Stomach (tissue), 9 donors: Measurements from ENCODE around the gene CEP20. TPM values are rescaled to one million over a fixed set of nuclear protein-coding genes. Genes with fewer than 3 reads are reported as not detected.
A peak's percentile ranks its signal among the peaks of the same experiment; 100 is the strongest.

Source experiments
- DNase-seq, 2 donors: peaks; one replicate each; pipeline versions ENCODE4 v3.0.0 to v3.0.0-alpha.2; 2013 to 2019
- H3K27ac ChIP-seq, 5 donors: fragments of 200-600 bp in 4 of 5; sonication (generic) in 4 of 5; one replicate each; pipeline ENCODE4 v1.5.1; 2013 to 2019; ENCODE audit warnings: mild to moderate bottlenecking in 1 of 5, moderate library complexity in 1 of 5
- H3K27me3 ChIP-seq, 3 donors: fragments of 200-600 bp; sonication (generic); one replicate each; pipeline ENCODE4 v1.5.1; 2017 to 2019; ENCODE audit warnings: mixed run types in 1 of 3
- H3K36me3 ChIP-seq, 4 donors: fragments of 200-600 bp; sonication (generic); 1 replicate in 3 of 4; 2 replicates in 1 of 4; pipeline ENCODE4 v1.5.1; 2016 to 2019
- H3K4me1 ChIP-seq, 4 donors: fragments of 200-600 bp; sonication (generic); one replicate each; pipeline ENCODE4 v1.5.1; 2016 to 2019
- H3K4me3 ChIP-seq, 4 donors: fragments of 200-600 bp; sonication (generic) in 3 of 4; one replicate each; pipeline ENCODE4 v1.5.1; 2016 to 2019; ENCODE audit warnings: mild to moderate bottlenecking in 1 of 4
- H3K9me3 ChIP-seq, 4 donors: fragments of 200-600 bp; sonication (generic); one replicate each; pipeline ENCODE4 v1.5.1; 2016 to 2019
- CTCF ChIP-seq, 7 experiments: fragments of 450-650 bp in 4 of 7; fragments of 200-600 bp in 3 of 7; sonication (generic) in 3 of 7; IDR thresholded peaks; one replicate each; pipeline ENCODE4 v1.5.1; 2016 to 2019; ENCODE audit warnings: antibody characterized with exemption in 7 of 7, control low read depth in 2 of 7, mild to moderate bottlenecking in 1 of 7
- EP300 ChIP-seq: sonication (generic); formaldehyde crosslinking; IDR thresholded peaks from one replicate; pipeline ENCODE4 v1.6.1; 2017; ENCODE audit warnings: antibody characterized with exemption
- POLR2A ChIP-seq, 4 donors: fragments of 450-650 bp; IDR thresholded peaks; one replicate each; pipeline ENCODE4 v1.6.1; 2016; ENCODE audit warnings: antibody characterized with exemption in 4 of 4, control low read depth in 2 of 4, mild to moderate bottlenecking in 1 of 4, moderate library complexity in 1 of 4
- POLR2AphosphoS5 ChIP-seq, 3 donors: sonication (generic); formaldehyde crosslinking; IDR thresholded peaks; one replicate each; pipeline ENCODE4 v1.6.1; 2016; ENCODE audit warnings: antibody characterized with exemption in 3 of 3
- WGBS, 5 donors: extraction: QIAGEN DNeasy Blood & Tissue Kit in 3 of 5; methylation state at CpG; one replicate each; pipeline versions ENCODE4 v1.1.5 to v1.1.7; 2013 to 2018; 5-methylcytosine and 5-hydroxymethylcytosine counted together
- intact Hi-C: fragments of 100-400 bp; cut with DNase I; formaldehyde crosslinking; loops from one replicate; pipeline ENCODE4 v1.15.1; 2023; ENCODE audit warnings: low total_unique reads
- polyA plus RNA-seq, 3 donors: library from polyadenylated mRNA; stranded (reverse); fragments of 200-250 nt; gene quantifications; one replicate each; pipeline ENCODE4 v1.2.3, GENCODE V29; 2013
- small RNA-seq, 4 donors: library from RNA; depleted of rRNA; stranded (forward); fragments of <200 nt; gene quantifications; one replicate each; pipeline ENCODE3, GENCODE V24; 2016
- total RNA-seq, 5 donors: library from RNA; depleted of rRNA; stranded (reverse); fragments of >200 nt; gene quantifications; one replicate each; pipeline versions ENCODE4 v1.1.0 to v1.2.3, GENCODE V29; 2014 to 2016
- donor health status: healthy with polysubstance abuse.
- donor health status: Bipolar disorder and iron deficiency.
- donor health status: healthy.

Gene CEP20
- total and polyA plus RNA-seq, 8 donors = 7.0 to 40.0 (median 17.8) TPM

DNA sequence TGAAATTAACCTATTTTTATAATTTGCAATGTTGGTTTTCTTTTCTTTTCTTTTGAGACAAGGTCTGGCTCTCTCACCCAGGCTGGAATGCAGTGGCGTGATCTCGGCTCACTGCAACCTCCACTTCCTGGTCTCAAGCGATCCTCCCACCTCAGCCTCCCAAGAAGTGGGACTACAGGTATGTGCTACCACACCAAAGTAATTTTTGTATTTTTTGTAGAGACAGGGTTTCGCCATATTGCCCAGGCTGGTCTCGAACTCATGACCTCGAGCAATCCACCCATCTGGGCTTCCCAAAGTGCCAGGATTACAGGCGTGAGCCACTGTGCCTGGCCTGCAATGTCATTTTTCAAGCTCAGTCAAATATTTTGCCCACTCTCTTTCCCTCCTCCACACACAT lies 67.6 kb downstream of the CEP20 start:
- H3K9me3 ChIP-seq = peaks cover 0 to 10% (median 4%) of the 10 kb centered on the region in 4 donors
- WGBS, 5 donors = 73 to 94% (median 88%) methylated on average over 7 of the region's 7 CpGs
- no peak overlapping the region for H3K4me3 ChIP-seq
- H3K27ac ChIP-seq = peak overlapping the region in 2 of 5 donors; percentile 69 to 86
- H3K36me3 ChIP-seq = peaks cover 0 to 12% (median 0%) of the 10 kb centered on the region in 4 donors
- DNase-seq = no peak
- peaks cover 7 to 46% (median 19%) of the 10 kb centered on the region in 4 donors for H3K4me1 ChIP-seq
- H3K27me3 ChIP-seq = no peaks in the 10 kb centered on the region
- intact Hi-C loops = no loop called here
- TF ChIP-seq POLR2AphosphoS5 (IDR thresholded peaks at IDR 0.05) = no peak
- TF ChIP-seq CTCF (IDR thresholded peaks at IDR 0.05) = no peak
- no peak for TF ChIP-seq EP300
- TF ChIP-seq POLR2A (IDR thresholded peaks at IDR 0.05) = no peak

GRCh38 chr16:15819046-15819445 lies 69.4 kb downstream of the CEP20 start:
- TF ChIP-seq EP300 (no peak), POLR2AphosphoS5 (IDR thresholded peaks at IDR 0.05) (no peak), POLR2A (IDR thresholded peaks at IDR 0.05) (no peak), CTCF (IDR thresholded peaks at IDR 0.05) (no peak)
- Histone ChIP-seq H3K27ac (peak overlapping the region in 2 of 5 donors; percentile 38 to 86), H3K27me3 (no peaks in the 10 kb centered on the region), H3K36me3 (peaks cover 0 to 12% (median 0%) of the 10 kb centered on the region in 4 donors), H3K4me3 (no peak overlapping the region), H3K4me1 (peaks cover 7 to 47% (median 14%) of the 10 kb centered on the region in 4 donors), H3K9me3 (peaks cover 0 to 10% (median 5%) of the 10 kb centered on the region in 4 donors)
- 86 to 97% (median 88%) methylated on average over 2 of the region's 2 CpGs for WGBS, 5 donors
- intact Hi-C loops = no loop called here
- DNase-seq = no peak

GRCh38 chr16:15817446-15817845 lies 71.0 kb downstream of the CEP20 start:
- Histone ChIP-seq H3K4me3 (no peak overlapping the region), H3K9me3 (peaks cover 0 to 10% (median 5%) of the 10 kb centered on the region in 4 donors), H3K27me3 (no peaks in the 10 kb centered on the region), H3K27ac (peak overlapping the region in 3 of 5 donors; percentile 37 to 86 (median 38)), H3K36me3 (peaks cover 0 to 12% (median 0%) of the 10 kb centered on the region in 4 donors), H3K4me1 (peaks cover 0 to 48% (median 7%) of the 10 kb centered on the region in 4 donors)
- intact Hi-C loops = no loop called here
- TF ChIP-seq POLR2A (IDR thresholded peaks at IDR 0.05) = no peak
- TF ChIP-seq POLR2AphosphoS5 (IDR thresholded peaks at IDR 0.05) = no peak
- no peak for TF ChIP-seq CTCF (IDR thresholded peaks at IDR 0.05)
- TF ChIP-seq EP300 = no peak
- DNase-seq = no peak
- 49 to 92% (median 86%) methylated on average over 2 of the region's 2 CpGs for WGBS, 5 donors

GRCh38 chr16:15816228-15816627 lies 72.2 kb downstream of the CEP20 start:
- intact Hi-C loops = no loop called here
- Histone ChIP-seq H3K4me3 (no peak overlapping the region), H3K9me3 (peaks cover 0 to 10% (median 5%) of the 10 kb centered on the region in 4 donors), H3K4me1 (peaks cover 8 to 51% (median 14%) of the 10 kb centered on the region in 4 donors), H3K36me3 (peaks cover 0 to 12% (median 0%) of the 10 kb centered on the region in 4 donors), H3K27me3 (no peaks in the 10 kb centered on the region), H3K27ac (peak overlapping the region in 2 of 5 donors; percentile 24 to 72)
- DNase-seq = no peak
- no peak for TF ChIP-seq POLR2AphosphoS5 (IDR thresholded peaks at IDR 0.05)
- TF ChIP-seq POLR2A (IDR thresholded peaks at IDR 0.05) = no peak
- TF ChIP-seq EP300 = no peak
- TF ChIP-seq CTCF (IDR thresholded peaks at IDR 0.05) = no peak

Small RNA genes lying within 50 kb of the gene (small RNA-seq; reads per million reads assigned to genes)
- gene RNU6-213P = 0 reads per million in 4 donors

Other genes starting within 250 kb of the CEP20 start
- 10 to 100 TPM; 36.9 to 65.3 (median 57.1) TPM for gene MARF1, start 245.4 kb downstream of the CEP20 start, total RNA-seq
- 10 to 100 TPM; 15.5 to 24.6 (median 16.1) TPM for gene MARF1, start 245.4 kb downstream of the CEP20 start, polyA plus RNA-seq
- gene NDE1, start 238.4 kb downstream of the CEP20 start, total RNA-seq = 100 to 1,000 TPM in 1 of 5 donors, 10 to 100 TPM in 4; 26.2 to 286 (median 28.6) TPM
- gene NDE1, start 238.4 kb downstream of the CEP20 start, polyA plus RNA-seq = 10 to 100 TPM in 1 of 3 donors, 1 to 10 TPM in 2; 6.7 to 13.9 (median 8.1) TPM
- 1,000 to 10,000 TPM in 4 of 5 donors, 100 to 1,000 TPM in 1; 496 to 3,048 (median 1,297) TPM for gene MYH11, start 31.6 kb downstream of the CEP20 start, total RNA-seq
- 100 to 1,000 TPM in 1 of 3 donors, 10 to 100 TPM in 2; 33.8 to 494 (median 44.0) TPM for gene MYH11, start 31.6 kb downstream of the CEP20 start, polyA plus RNA-seq
- gene ABCC1, start 61.0 kb upstream of the CEP20 start, total RNA-seq = 100 to 1,000 TPM in 1 of 5 donors, 10 to 100 TPM in 4; 21.4 to 105 (median 50.4) TPM
- gene ABCC1, start 61.0 kb upstream of the CEP20 start, polyA plus RNA-seq = 10 to 100 TPM in 1 of 3 donors, 1 to 10 TPM in 2; 2.3 to 10.5 (median 6.5) TPM